ENCODE measurements around the gene C1orf21.

Gene C1orf21

GRCh38 chr1:184555665-184556641 is 169.1 kb downstream of the C1orf21 start:
- DNase-seq (ENCODE audit: low read depth in 2 of 2) = no peak

- no peak for DNase-seq (ENCODE audit: low read depth in 2 of 2)
Measured at GRCh38 chr1:184556665-184557064, 169.8 kb downstream of the C1orf21 start.

GRCh38 chr1:184557423-184558347 is 170.9 kb downstream of the C1orf21 start:
- no peak for DNase-seq (ENCODE audit: low read depth in 2 of 2)

GRCh38 chr1:184558691-184559090 is 171.9 kb downstream of the C1orf21 start:
- DNase-seq (ENCODE audit: low read depth in 2 of 2) = no peak

- no peak for DNase-seq (ENCODE audit: low read depth in 2 of 2)
Measured at GRCh38 chr1:184559117-184559713, 172.4 kb downstream of the C1orf21 start.

- DNase-seq (ENCODE audit: low read depth in 2 of 2) = no peak
Measured at GRCh38 chr1:184562806-184563205, 176.0 kb downstream of the C1orf21 start.

- no peak for DNase-seq (ENCODE audit: low read depth in 2 of 2)
Measured at GRCh38 chr1:184563308-184563707, 176.5 kb downstream of the C1orf21 start.

- no peak for DNase-seq (ENCODE audit: low read depth in 2 of 2)
Measured at GRCh38 chr1:184567009-184567408, 180.2 kb downstream of the C1orf21 start.

GRCh38 chr1:184567637-184568036 is 180.8 kb downstream of the C1orf21 start:
- DNase-seq (ENCODE audit: low read depth in 2 of 2) = no peak

GRCh38 chr1:184568148-184568547 is 181.3 kb downstream of the C1orf21 start:
- DNase-seq (ENCODE audit: low read depth in 2 of 2) = no peak

GRCh38 chr1:184569106-184569505 is 182.3 kb downstream of the C1orf21 start:
- no peak for DNase-seq (ENCODE audit: low read depth in 2 of 2)

- no peak for DNase-seq (ENCODE audit: low read depth in 2 of 2)
Measured at GRCh38 chr1:184574588-184574987, 187.8 kb downstream of the C1orf21 start.

GRCh38 chr1:184576822-184577221 is 190.0 kb downstream of the C1orf21 start:
- DNase-seq (ENCODE audit: low read depth in 2 of 2) = no peak

GRCh38 chr1:184577319-184577718 is 190.5 kb downstream of the C1orf21 start:
- no peak for DNase-seq (ENCODE audit: low read depth in 2 of 2)

GRCh38 chr1:184582411-184582810 is 195.6 kb downstream of the C1orf21 start:
- DNase-seq (ENCODE audit: low read depth in 2 of 2) = no peak

- DNase-seq (ENCODE audit: low read depth in 2 of 2) = no peak
Measured at GRCh38 chr1:184583849-184584248, 197.0 kb downstream of the C1orf21 start.

GRCh38 chr1:184588701-184589100 is 201.9 kb downstream of the C1orf21 start:
- DNase-seq (ENCODE audit: low read depth in 2 of 2) = no peak

GRCh38 chr1:184590163-184590750 is 203.4 kb downstream of the C1orf21 start:
- DNase-seq (ENCODE audit: low read depth in 2 of 2) = no peak

GRCh38 chr1:184593597-184593996 is 206.8 kb downstream of the C1orf21 start:
- DNase-seq (ENCODE audit: low read depth in 2 of 2) = no peak

- DNase-seq (ENCODE audit: low read depth in 2 of 2) = no peak
Measured at GRCh38 chr1:184595596-184595995, 208.8 kb downstream of the C1orf21 start.

GRCh38 chr1:184596950-184597645 is 210.3 kb downstream of the C1orf21 start:
- no peak for DNase-seq (ENCODE audit: low read depth in 2 of 2)

Data from stimulated activated CD8-positive, alpha-beta memory T cell treated with anti-CD3 and anti-CD28 coated beads, Interleukin-7, amount 100 ng/mL, for 1 hour (primary cell).